Hematopoietic multipotent progenitor cell treated with erythropoietin and hydrocortisone succinate and interleukin-3 and kit ligand, for 6 days (in vitro differentiated cells): ENCODE data around the gene HSD17B2.
"Not testable (repeated sequence)": the region's sequence is repeated elsewhere in the genome, so short reads cannot be mapped to it uniquely, and the experiment has no call there.

Experiments used
- DNase-seq: peaks from one replicate; pipeline ENCODE4 v3.0.0-alpha.2; 2015

HSD17B2 gene

GRCh38 chr16:82083710-82084353 is 48.8 kb downstream of the HSD17B2 start:
- DNase-seq: no peak

GRCh38 chr16:82085011-82085779 is 50.1 kb downstream of the HSD17B2 start:
- DNase-seq: no peak

- no peak for DNase-seq
Measured at GRCh38 chr16:82088483-82088882, 53.4 kb downstream of the HSD17B2 start.

GRCh38 chr16:82091241-82091640 is 56.2 kb downstream of the HSD17B2 start:
- no peak for DNase-seq

- DNase-seq: no peak
Measured at GRCh38 chr16:82092711-82093110, 57.7 kb downstream of the HSD17B2 start.

GRCh38 chr16:82093666-82094300 is 58.7 kb downstream of the HSD17B2 start:
- DNase-seq: peak; percentile 34

- DNase-seq: no peak
Measured at GRCh38 chr16:82094942-82095540, 60.0 kb downstream of the HSD17B2 start.

- no peak for DNase-seq
Measured at GRCh38 chr16:82096641-82097040, 61.6 kb downstream of the HSD17B2 start.

- DNase-seq: no peak
Measured at GRCh38 chr16:82105107-82105506, 70.1 kb downstream of the HSD17B2 start.

- no peak for DNase-seq
Measured at GRCh38 chr16:82108100-82108499, 73.0 kb downstream of the HSD17B2 start.

GRCh38 chr16:82108774-82109173 is 73.7 kb downstream of the HSD17B2 start:
- DNase-seq: no peak

- DNase-seq: not testable (repeated sequence)
Measured at GRCh38 chr16:82109266-82109665, 74.2 kb downstream of the HSD17B2 start.

GRCh38 chr16:82111944-82112343 is 76.9 kb downstream of the HSD17B2 start:
- no peak for DNase-seq

- no peak for DNase-seq
Measured at GRCh38 chr16:82113741-82114140, 78.7 kb downstream of the HSD17B2 start.

GRCh38 chr16:82116535-82116934 is 81.5 kb downstream of the HSD17B2 start:
- DNase-seq: no peak

GRCh38 chr16:82118749-82119148 is 83.7 kb downstream of the HSD17B2 start:
- DNase-seq: no peak

- no peak for DNase-seq
Measured at GRCh38 chr16:82119405-82119804, 84.4 kb downstream of the HSD17B2 start.

GRCh38 chr16:82124651-82125050 is 89.6 kb downstream of the HSD17B2 start:
- DNase-seq: no peak

- no peak for DNase-seq
Measured at GRCh38 chr16:82129881-82130280, 94.8 kb downstream of the HSD17B2 start.

GRCh38 chr16:82133798-82134197 is 98.7 kb downstream of the HSD17B2 start:
- DNase-seq: no peak

GRCh38 chr16:82134846-82135245 is 99.8 kb downstream of the HSD17B2 start:
- no peak for DNase-seq

- no peak for DNase-seq
Measured at GRCh38 chr16:82135844-82136243, 100.8 kb downstream of the HSD17B2 start.

- peak; percentile 45 for DNase-seq
Measured at GRCh38 chr16:82136956-82137821, 102.1 kb downstream of the HSD17B2 start.
